Esophagus squamous epithelium (tissue), 5 donors: ENCODE measurements around the gene TEKT5. TPM values are rescaled to one million over a fixed set of nuclear protein-coding genes. Genes with fewer than 3 reads are reported as not detected.
"Not testable (repeated sequence)": the region's sequence is repeated elsewhere in the genome, so short reads cannot be mapped to it uniquely, and the experiment has no call there.

Source experiments
- DNase-seq: peaks from one replicate; lab custom pipeline; 2025; lab: John Stamatoyannopoulos, UW
- H3K27ac ChIP-seq, 4 donors: fragments of 200-600 bp; sonication (generic); one replicate each; pipeline ENCODE4 v1.5.1; 2016 to 2019; ENCODE audit warnings: mild to moderate bottlenecking in 1 of 4
- H3K27me3 ChIP-seq, 4 donors: fragments of 200-600 bp; sonication (generic); 1 replicate in 3 of 4; 2 replicates in 1 of 4; pipeline versions ENCODE4 v1.5.1 to v1.6.0; 2017 to 2021; ENCODE audit warnings: antibody characterized with exemption in 1 of 4
- H3K36me3 ChIP-seq, 3 donors: fragments of 200-600 bp; sonication (generic); one replicate each; pipeline ENCODE4 v1.5.1; 2016 to 2019
- H3K4me1 ChIP-seq, 3 donors: fragments of 200-600 bp; sonication (generic); one replicate each; pipeline ENCODE4 v1.5.1; 2017 to 2019
- H3K4me3 ChIP-seq, 4 donors: fragments of 200-600 bp; sonication (generic); 1 replicate in 3 of 4; 2 replicates in 1 of 4; pipeline ENCODE4 v1.5.1; 2016 to 2019; ENCODE audit warnings: mild to moderate bottlenecking in 2 of 4, moderate library complexity in 1 of 4
- H3K9me3 ChIP-seq, 3 donors: fragments of 200-600 bp; sonication (generic); one replicate each; pipeline ENCODE4 v1.5.1; 2016 to 2019
- CTCF ChIP-seq, 6 experiments: fragments of 450-650 bp in 4 of 6; fragments of 200-600 bp in 2 of 6; sonication (generic) in 2 of 6; IDR thresholded peaks; one replicate each; pipeline ENCODE4 v1.5.1; 2016 to 2019; ENCODE audit warnings: antibody characterized with exemption in 6 of 6, mild to moderate bottlenecking in 4 of 6, moderate library complexity in 4 of 6
- POLR2A ChIP-seq, 4 donors: fragments of 450-650 bp; IDR thresholded peaks; one replicate each; pipeline ENCODE4 v1.6.1; 2017; ENCODE audit warnings: antibody characterized with exemption in 4 of 4, mild to moderate bottlenecking in 4 of 4, moderate library complexity in 3 of 4
- WGBS, 2 donors: methylation state at CpG; one replicate each; pipeline ENCODE4 v1.1.5; 2018; 5-methylcytosine and 5-hydroxymethylcytosine counted together
- intact Hi-C: fragments of 100-400 bp; cut with DNase I; formaldehyde crosslinking; loops from one replicate; pipeline ENCODE4 v1.15.0; 2022
- total RNA-seq, 4 donors: library from RNA; depleted of rRNA; stranded (reverse); fragments of >200 nt; gene quantifications; one replicate each; pipeline ENCODE4 v1.1.0, GENCODE V29; 2016
- donor health status: DM: yes; HTN: yes; CAD: no.

Gene TEKT5
- total RNA-seq, 4 donors from 2014 or later = not detected

GRCh38 chr16:10640934-10641333 lies 53.8 kb downstream of the TEKT5 start:
- Histone ChIP-seq H3K9me3 (no peaks in the 10 kb centered on the region), H3K27ac (no peak overlapping the region), H3K4me1 (peaks cover 0 to 7% (median 0%) of the 10 kb centered on the region in 3 donors), H3K4me3 (no peak overlapping the region), H3K27me3 (no peaks in the 10 kb centered on the region), H3K36me3 (no peaks in the 10 kb centered on the region)
- no peak for DNase-seq
- intact Hi-C loops = no loop called here
- TF ChIP-seq POLR2A (IDR thresholded peaks at IDR 0.05) = no peak
- no peak for TF ChIP-seq CTCF (IDR thresholded peaks at IDR 0.05)
- WGBS, 2 donors = 85 to 93% methylated on average over 2 to 3 of the region's 3 CpGs

GRCh38 chr16:10638101-10638500 lies 56.6 kb downstream of the TEKT5 start:
- WGBS, 2 donors = 78 to 90% methylated on average over 6 of the region's 6 CpGs
- TF ChIP-seq CTCF (IDR thresholded peaks at IDR 0.05) (no peak), POLR2A (IDR thresholded peaks at IDR 0.05) (no peak)
- Histone ChIP-seq H3K36me3 (no peaks in the 10 kb centered on the region), H3K27me3 (no peaks in the 10 kb centered on the region), H3K9me3 (no peaks in the 10 kb centered on the region), H3K4me1 (no peaks in the 10 kb centered on the region), H3K27ac (no peak overlapping the region), H3K4me3 (no peak overlapping the region)
- intact Hi-C loops = no loop called here
- no peak for DNase-seq

GRCh38 chr16:10637337-10638037 lies 57.2 kb downstream of the TEKT5 start:
- no peak overlapping the region for H3K4me3 ChIP-seq
- H3K36me3 ChIP-seq = no peaks in the 10 kb centered on the region
- H3K4me1 ChIP-seq = no peaks in the 10 kb centered on the region
- DNase-seq = no peak
- intact Hi-C loops = no loop called here
- no peaks in the 10 kb centered on the region for H3K9me3 ChIP-seq
- TF ChIP-seq POLR2A (IDR thresholded peaks at IDR 0.05) (no peak), CTCF (IDR thresholded peaks at IDR 0.05) (no peak)
- H3K27ac ChIP-seq = no peak overlapping the region
- WGBS, 2 donors = 64 to 75% methylated on average over 6 of the region's 6 CpGs
- no peaks in the 10 kb centered on the region for H3K27me3 ChIP-seq

GRCh38 chr16:10635365-10636021 lies 59.2 kb downstream of the TEKT5 start:
- no peaks in the 10 kb centered on the region for H3K9me3 ChIP-seq
- intact Hi-C loops = no loop called here
- no peak overlapping the region for H3K27ac ChIP-seq
- H3K4me1 ChIP-seq = no peaks in the 10 kb centered on the region
- no peak for TF ChIP-seq CTCF (IDR thresholded peaks at IDR 0.05)
- no peak for TF ChIP-seq POLR2A (IDR thresholded peaks at IDR 0.05)
- no peaks in the 10 kb centered on the region for H3K36me3 ChIP-seq
- DNase-seq = no peak
- no peak overlapping the region for H3K4me3 ChIP-seq
- H3K27me3 ChIP-seq = no peaks in the 10 kb centered on the region
- WGBS, 2 donors = 90 to 98% methylated on average over 7 to 8 of the region's 12 CpGs

GRCh38 chr16:10633429-10633828 lies 61.3 kb downstream of the TEKT5 start:
- H3K36me3 ChIP-seq, H3K27ac ChIP-seq, H3K4me3 ChIP-seq, DNase-seq, H3K9me3 ChIP-seq, H3K4me1 ChIP-seq, intact Hi-C loops, H3K27me3 ChIP-seq: not testable (repeated sequence)
- WGBS, 2 donors = 82 to 89% methylated on average over 4 of the region's 4 CpGs
